ENCODE results near the gene KCNRG. TPM values are rescaled to one million over a fixed set of nuclear protein-coding genes. Genes with fewer than 3 reads are reported as not detected.

The KCNRG gene
- total and polyA plus RNA-seq, 2 of the 4 experiments (the other 2 are of a cell fraction): 0.51 to 2.7 TPM

- H4K91ac ChIP-seq (ENCODE audit: insufficient read depth, low read depth, low read length): no peak overlapping the region
- H2BK20ac ChIP-seq (ENCODE audit: low read depth, low read length): no peak overlapping the region
- no peak overlapping the region for H2BK15ac ChIP-seq (ENCODE audit: low read depth, low read length)
- H2BK5ac ChIP-seq (ENCODE audit: low read depth, low read length, poor library complexity, severe bottlenecking): no peak overlapping the region
- dilution Hi-C loops (cut with HindIII; ENCODE audit: low sequenced_read_pairs, unreplicated experiment): no loop called here
- no peak overlapping the region for H3K56ac ChIP-seq (ENCODE audit: extremely low read depth, insufficient read depth, low read length)
- ChIA-PET POLR2A (ENCODE audit: unreplicated experiment) (no interaction called here), CTCF (interaction anchor here (0.6 to 1.9 kb wide), 8 partner anchors 21 to 936 kb away, joined by 3 to 8 read pairs (median 4); partner anchors contain the start of genes SPRYD7 and TRIM13)
- DNase-seq (no peak), ATAC-seq (ENCODE audit: low read depth) (no peak)
- no peak overlapping the region for H2AFZ ChIP-seq (replicated peaks; ENCODE audit: low read length, poor library complexity)
- no peak overlapping the region for H4K8ac ChIP-seq (ENCODE audit: low read depth in 2 of 2, low read length in 2 of 2)
- no peaks in the 10 kb centered on the region for H3K9me1 ChIP-seq (ENCODE audit: insufficient read depth, low read length)
- intact Hi-C loops (cut with micrococcal nuclease): loop anchor here (1.0 to 5.0 kb wide), 6 partner anchors 106 to 1095 kb away; no protein-coding TSS in a partner anchor
- H3K4me1 ChIP-seq (ENCODE audit: control insufficient read depth, insufficient read depth, low read length): peaks cover 4% of the 10 kb centered on the region
- in situ Hi-C loops (cut with MboI; ENCODE audit: low sequenced_read_pairs): loop anchor here (5.0 to 25.0 kb wide), 3 partner anchors 821 to 1099 kb away; partner anchors contain the start of gene RNASEH2B
- H2AK5ac ChIP-seq (ENCODE audit: low read depth, low read length): no peak overlapping the region
- no peak overlapping the region for H3K18ac ChIP-seq (ENCODE audit: low read depth, low read length)
- H3K4ac ChIP-seq (ENCODE audit: low read depth, low read length): no peak overlapping the region
- H3K27ac ChIP-seq (ENCODE audit: insufficient read depth, low read length): no peak overlapping the region
- no peak overlapping the region for H3K9ac ChIP-seq (ENCODE audit: low read depth, low read length)
- no peaks in the 10 kb centered on the region for H4K20me1 ChIP-seq (ENCODE audit: insufficient read depth, low read length)
- H2AK9ac ChIP-seq (replicated peaks; ENCODE audit: low read depth, low read length, poor library complexity): no peak overlapping the region
- no peak overlapping the region for H3K4me3 ChIP-seq (ENCODE audit: insufficient read depth, low read depth, low read length)
- H3K27me3 ChIP-seq (ENCODE audit: control insufficient read depth, insufficient read depth, low read length): no peaks in the 10 kb centered on the region
- no peaks in the 10 kb centered on the region for H3K36me3 ChIP-seq (ENCODE audit: control insufficient read depth, insufficient read depth, low read length)
- no peak overlapping the region for H3K4me2 ChIP-seq (ENCODE audit: low read depth, low read length)
- no peak overlapping the region for H3K14ac ChIP-seq (replicated peaks; ENCODE audit: low read depth, low read length)
- H3K9me3 ChIP-seq (ENCODE audit: control insufficient read depth, insufficient read depth, low read length): no peaks in the 10 kb centered on the region
- H4K5ac ChIP-seq (ENCODE audit: low read depth, low read length): no peak overlapping the region
- H2BK120ac ChIP-seq (ENCODE audit: low read depth, low read length): no peak overlapping the region
- no CpG with 5 or more reads among the region's 1 CpG for WGBS, 2 experiments (ENCODE audit: extremely low coverage in 2 of 2, insufficient read length in 1 of 2)
- no peak overlapping the region for H3K23ac ChIP-seq (ENCODE audit: low read depth, low read length)
- no TSS peak for BruUV-seq (replicated peaks)
- no peaks in the 10 kb centered on the region for H3K79me1 ChIP-seq (ENCODE audit: low read depth in 1 of 2, low read length in 2 of 2)
- no peak for TF ChIP-seq POLR2A (IDR thresholded peaks at IDR 0.05; ENCODE audit: low read depth, low read length)
- no peak for TF ChIP-seq MXI1 (IDR thresholded peaks at IDR 0.05; ENCODE audit: borderline replicate concordance, low read depth, low read length)
- TF ChIP-seq MAFK (IDR thresholded peaks at IDR 0.05; ENCODE audit: low read depth, low read length): no peak
- TF ChIP-seq BHLHE40 (IDR thresholded peaks at IDR 0.05; ENCODE audit: low read depth, low read length): no peak
- TF ChIP-seq CTCF (conservative IDR thresholded peaks at IDR 0.05; ENCODE audit: low read depth, low read length): no peak
Measured at GRCh38 chr13:49975826-49976225, 39.4 kb upstream of the KCNRG start.

Measured in IMR-90 (cell line).